ENCODE data around the gene GALNT17.

Gene GALNT17

GRCh38 chr7:71191771-71192170 is 59.8 kb downstream of the GALNT17 start:
- TF ChIP-seq EZH2phosphoT487 (IDR thresholded peaks at IDR 0.05; ENCODE audit: low read depth) (no peak), CTCF (IDR thresholded peaks at IDR 0.05; ENCODE audit: low read depth, low read length) (no peak)
- Histone ChIP-seq H2AFZ (ENCODE audit: low read depth, low read length) (no peak overlapping the region), H4K20me1 (ENCODE audit: insufficient read depth, low read length) (no peaks in the 10 kb centered on the region), H3K36me3 (replicated peaks; ENCODE audit: low read depth, low read length) (no peaks in the 10 kb centered on the region), H3K27me3 (ENCODE audit: low read depth, low read length) (no peaks in the 10 kb centered on the region), H3K27ac (ENCODE audit: low read length) (no peak overlapping the region), H3K9me3 (ENCODE audit: insufficient read depth, low read length) (no peaks in the 10 kb centered on the region), H3K4me1 (ENCODE audit: low read length) (no peaks in the 10 kb centered on the region), H3K4me2 (ENCODE audit: low read length) (no peak overlapping the region), H3K4me3 (ENCODE audit: low read length) (no peak overlapping the region), H3K9ac (ENCODE audit: low read length) (no peak overlapping the region), H3K79me2 (ENCODE audit: low read length) (no peaks in the 10 kb centered on the region)

- no peaks in the 10 kb centered on the region for H3K4me1 ChIP-seq (ENCODE audit: low read length)
- H3K9me3 ChIP-seq (ENCODE audit: insufficient read depth, low read length), result no peaks in the 10 kb centered on the region
- no peak overlapping the region for H2AFZ ChIP-seq (ENCODE audit: low read depth, low read length)
- TF ChIP-seq EZH2phosphoT487 (IDR thresholded peaks at IDR 0.05; ENCODE audit: low read depth) (no peak), CTCF (IDR thresholded peaks at IDR 0.05; ENCODE audit: low read depth, low read length) (no peak)
- H3K36me3 ChIP-seq (replicated peaks; ENCODE audit: low read depth, low read length), result no peaks in the 10 kb centered on the region
- H3K27ac ChIP-seq (ENCODE audit: low read length), result no peak overlapping the region
- H3K27me3 ChIP-seq (ENCODE audit: low read depth, low read length), result no peaks in the 10 kb centered on the region
- H4K20me1 ChIP-seq (ENCODE audit: insufficient read depth, low read length), result no peaks in the 10 kb centered on the region
- no peaks in the 10 kb centered on the region for H3K79me2 ChIP-seq (ENCODE audit: low read length)
- H3K4me3 ChIP-seq (ENCODE audit: low read length), result no peak overlapping the region
- H3K4me2 ChIP-seq (ENCODE audit: low read length), result no peak overlapping the region
- no peak overlapping the region for H3K9ac ChIP-seq (ENCODE audit: low read length)
Measured at GRCh38 chr7:71193099-71193810, 61.3 kb downstream of the GALNT17 start.

- Histone ChIP-seq H3K4me3 (ENCODE audit: low read length) (no peak overlapping the region), H3K4me2 (ENCODE audit: low read length) (no peak overlapping the region), H3K9me3 (ENCODE audit: insufficient read depth, low read length) (no peaks in the 10 kb centered on the region), H3K36me3 (replicated peaks; ENCODE audit: low read depth, low read length) (no peaks in the 10 kb centered on the region), H3K27me3 (ENCODE audit: low read depth, low read length) (no peaks in the 10 kb centered on the region), H3K27ac (ENCODE audit: low read length) (no peak overlapping the region), H3K79me2 (ENCODE audit: low read length) (no peaks in the 10 kb centered on the region), H2AFZ (ENCODE audit: low read depth, low read length) (no peak overlapping the region), H3K4me1 (ENCODE audit: low read length) (no peaks in the 10 kb centered on the region), H3K9ac (ENCODE audit: low read length) (no peak overlapping the region), H4K20me1 (ENCODE audit: insufficient read depth, low read length) (no peaks in the 10 kb centered on the region)
- no peak for TF ChIP-seq CTCF (IDR thresholded peaks at IDR 0.05; ENCODE audit: low read depth, low read length)
- no peak for TF ChIP-seq EZH2phosphoT487 (IDR thresholded peaks at IDR 0.05; ENCODE audit: low read depth)
Measured at GRCh38 chr7:71198391-71198790, 66.4 kb downstream of the GALNT17 start.

GRCh38 chr7:71198887-71199286 is 66.9 kb downstream of the GALNT17 start:
- TF ChIP-seq EZH2phosphoT487 (IDR thresholded peaks at IDR 0.05; ENCODE audit: low read depth) (no peak), CTCF (IDR thresholded peaks at IDR 0.05; ENCODE audit: low read depth, low read length) (no peak)
- Histone ChIP-seq H3K27ac (ENCODE audit: low read length) (no peak overlapping the region), H3K79me2 (ENCODE audit: low read length) (no peaks in the 10 kb centered on the region), H3K9me3 (ENCODE audit: insufficient read depth, low read length) (no peaks in the 10 kb centered on the region), H2AFZ (ENCODE audit: low read depth, low read length) (no peak overlapping the region), H3K4me2 (ENCODE audit: low read length) (no peak overlapping the region), H3K4me1 (ENCODE audit: low read length) (no peaks in the 10 kb centered on the region), H3K27me3 (ENCODE audit: low read depth, low read length) (no peaks in the 10 kb centered on the region), H3K9ac (ENCODE audit: low read length) (no peak overlapping the region), H4K20me1 (ENCODE audit: insufficient read depth, low read length) (no peaks in the 10 kb centered on the region), H3K4me3 (ENCODE audit: low read length) (no peak overlapping the region), H3K36me3 (replicated peaks; ENCODE audit: low read depth, low read length) (no peaks in the 10 kb centered on the region)
